HG02678 (cell line): ENCODE data around the gene DSC2.
"Not testable (repeated sequence)": the region's sequence is repeated elsewhere in the genome, so short reads cannot be mapped to it uniquely, and the experiment has no call there.

Source experiments
- ATAC-seq: cut with Tn5 transposase; IDR thresholded peaks from one replicate; pipeline ENCODE4 v1.9.1; 2021; ENCODE audit warnings: mild to moderate bottlenecking, moderate library complexity; ENCODE audit not compliant: unreplicated experiment

The DSC2 gene

GRCh38 chr18:31045599-31045998, 56.6 kb downstream of the DSC2 start:
- no peak for ATAC-seq

GRCh38 chr18:31044926-31045325, 57.3 kb downstream of the DSC2 start:
- ATAC-seq, result no peak

GRCh38 chr18:31043709-31044108, 58.5 kb downstream of the DSC2 start:
- no peak for ATAC-seq

- no peak for ATAC-seq
Observed at GRCh38 chr18:31042406-31043181, 59.6 kb downstream of the DSC2 start, which contains the start of gene DSC3. DSC3 (minus strand) TSS chr18:31042742; CDS start chr18:31042660, 82 bp downstream.

- ATAC-seq, result no peak
Observed at GRCh38 chr18:31042084-31042405, 60.2 kb downstream of the DSC2 start.

GRCh38 chr18:31041271-31042083, 60.7 kb downstream of the DSC2 start:
- ATAC-seq, result no peak

GRCh38 chr18:31040686-31041270, 61.4 kb downstream of the DSC2 start:
- no peak for ATAC-seq

GRCh38 chr18:31039426-31039825, 62.8 kb downstream of the DSC2 start:
- ATAC-seq, result no peak

- ATAC-seq, result not testable (repeated sequence)
Observed at GRCh38 chr18:31037686-31038085, 64.5 kb downstream of the DSC2 start.

GRCh38 chr18:31034541-31034940, 67.7 kb downstream of the DSC2 start:
- no peak for ATAC-seq

- no peak for ATAC-seq
Observed at GRCh38 chr18:31030574-31031278, 71.5 kb downstream of the DSC2 start.

- no peak for ATAC-seq
Observed at GRCh38 chr18:31015715-31016434, 86.3 kb downstream of the DSC2 start.

GRCh38 chr18:31011455-31011854, 90.8 kb downstream of the DSC2 start:
- ATAC-seq, result not testable (repeated sequence)

GRCh38 chr18:31010601-31011000, 91.6 kb downstream of the DSC2 start:
- ATAC-seq, result no peak
